GM23338 (cell line): ENCODE results near the gene ART4.

Experiments
- CREB1 ChIP-seq: fragments of 250-450 bp; sonication (Bioruptor Pico); IDR thresholded peaks from 2 replicates; pipeline ENCODE4 v1.5.0; 2020; ENCODE audit warnings: low read depth, mild to moderate bottlenecking, moderate library complexity
- CTCF ChIP-seq, 2 experiments: fragments of 200-600 bp in 1 of 2; sonication (generic) in 1 of 2; conservative IDR thresholded peaks; 2 replicates each; pipeline versions ENCODE4 v1.5.1 to v1.6.1; 2016 to 2017; ENCODE audit warnings: antibody characterized with exemption in 2 of 2, low read depth in 2 of 2, mild to moderate bottlenecking in 2 of 2, moderate library complexity in 1 of 2
- ETS1 ChIP-seq: IDR thresholded peaks from 2 replicates; pipeline ENCODE4 v1.6.1; 2016; ENCODE audit warnings: antibody characterized with exemption
- EZH2 ChIP-seq: fragments of 200-600 bp; sonication (generic); IDR thresholded peaks from one replicate; pipeline ENCODE4 v1.8.0; 2017; ENCODE audit warnings: antibody characterized with exemption, mild to moderate bottlenecking, low read depth; ENCODE audit not compliant: unreplicated experiment
- EZH2phosphoT487 ChIP-seq: fragments of 200-600 bp; sonication (generic); IDR thresholded peaks from one replicate; pipeline ENCODE4 v1.8.1; 2018; ENCODE audit warnings: antibody characterized with exemption; ENCODE audit not compliant: unreplicated experiment
- JUNB ChIP-seq: IDR thresholded peaks from one replicate; pipeline ENCODE4 v1.6.1; 2016; ENCODE audit warnings: antibody characterized with exemption; ENCODE audit not compliant: unreplicated experiment
- NANOG ChIP-seq: IDR thresholded peaks from 2 replicates; pipeline ENCODE4 v1.6.1; 2016; ENCODE audit warnings: antibody characterized with exemption, borderline replicate concordance
- POLR2AphosphoS5 ChIP-seq: IDR thresholded peaks from 2 replicates; pipeline ENCODE4 v1.6.1; 2016; ENCODE audit warnings: antibody characterized with exemption, low read depth
- REST ChIP-seq: IDR thresholded peaks from one replicate; pipeline ENCODE4 v1.6.1; 2018; ENCODE audit warnings: antibody characterized with exemption; ENCODE audit not compliant: unreplicated experiment
- STAT1 ChIP-seq: IDR thresholded peaks from one replicate; pipeline ENCODE4 v1.6.1; 2016; ENCODE audit warnings: antibody characterized with exemption; ENCODE audit not compliant: unreplicated experiment
- ZNF114 ChIP-seq: fragments of 250-450 bp; sonication (Bioruptor Pico); IDR thresholded peaks from 2 replicates; pipeline ENCODE4 v1.5.0; 2020; ENCODE audit warnings: mild to moderate bottlenecking, moderate library complexity
- ZNF331 ChIP-seq: fragments of 250-450 bp; sonication (Bioruptor Pico); IDR thresholded peaks from 2 replicates; pipeline ENCODE4 v1.5.0; 2020; ENCODE audit warnings: low read depth, mild to moderate bottlenecking, moderate library complexity
- ZNF462 ChIP-seq: fragments of 250-450 bp; sonication (Bioruptor Pico); IDR thresholded peaks from 2 replicates; pipeline ENCODE4 v1.5.0; 2020; ENCODE audit warnings: mild to moderate bottlenecking, moderate library complexity

- TF ChIP-seq EZH2phosphoT487, result no peak
- no peak for TF ChIP-seq JUNB
- no peak for TF ChIP-seq CTCF (conservative IDR thresholded peaks at IDR 0.05; ENCODE audit: low read depth in 2 of 2)
- TF ChIP-seq EZH2, result no peak
- no peak for TF ChIP-seq POLR2AphosphoS5
- TF ChIP-seq CREB1 (CRISPR knock-in tag), result no peak
- no peak for TF ChIP-seq STAT1
- no peak for TF ChIP-seq ZNF462 (CRISPR knock-in tag)
- TF ChIP-seq ETS1, result no peak
- no peak for TF ChIP-seq ZNF331 (CRISPR knock-in tag)
- no peak for TF ChIP-seq REST
- TF ChIP-seq NANOG, result no peak
- TF ChIP-seq ZNF114, result no peak
Observed at GRCh38 chr12:14779834-14780233, 63.5 kb downstream of the ART4 start.
